Measurements from ENCODE around the gene REEP1. TPM values are rescaled to one million over a fixed set of nuclear protein-coding genes. Genes with fewer than 3 reads are reported as not detected.

REEP1 gene
- polyA plus RNA-seq, 1 donor (not counting 4 experiments of a cell fraction or from before 2014, with no cell fraction given): 0.30 TPM

- DNase-seq (ENCODE audit: low read depth, low spot score): no peak
- Histone ChIP-seq H3K36me3 (ENCODE audit: control insufficient read depth in 2 of 2, extremely low read depth in 1 of 2, insufficient read depth in 2 of 2, low read length in 2 of 2) (no peaks in the 10 kb centered on the region), H3K27ac (ENCODE audit: control insufficient read depth, insufficient read depth, low read length) (no peak overlapping the region)
Observed at GRCh38 chr2:86323273-86324021, 14.0 kb downstream of the REEP1 start.

DNA sequence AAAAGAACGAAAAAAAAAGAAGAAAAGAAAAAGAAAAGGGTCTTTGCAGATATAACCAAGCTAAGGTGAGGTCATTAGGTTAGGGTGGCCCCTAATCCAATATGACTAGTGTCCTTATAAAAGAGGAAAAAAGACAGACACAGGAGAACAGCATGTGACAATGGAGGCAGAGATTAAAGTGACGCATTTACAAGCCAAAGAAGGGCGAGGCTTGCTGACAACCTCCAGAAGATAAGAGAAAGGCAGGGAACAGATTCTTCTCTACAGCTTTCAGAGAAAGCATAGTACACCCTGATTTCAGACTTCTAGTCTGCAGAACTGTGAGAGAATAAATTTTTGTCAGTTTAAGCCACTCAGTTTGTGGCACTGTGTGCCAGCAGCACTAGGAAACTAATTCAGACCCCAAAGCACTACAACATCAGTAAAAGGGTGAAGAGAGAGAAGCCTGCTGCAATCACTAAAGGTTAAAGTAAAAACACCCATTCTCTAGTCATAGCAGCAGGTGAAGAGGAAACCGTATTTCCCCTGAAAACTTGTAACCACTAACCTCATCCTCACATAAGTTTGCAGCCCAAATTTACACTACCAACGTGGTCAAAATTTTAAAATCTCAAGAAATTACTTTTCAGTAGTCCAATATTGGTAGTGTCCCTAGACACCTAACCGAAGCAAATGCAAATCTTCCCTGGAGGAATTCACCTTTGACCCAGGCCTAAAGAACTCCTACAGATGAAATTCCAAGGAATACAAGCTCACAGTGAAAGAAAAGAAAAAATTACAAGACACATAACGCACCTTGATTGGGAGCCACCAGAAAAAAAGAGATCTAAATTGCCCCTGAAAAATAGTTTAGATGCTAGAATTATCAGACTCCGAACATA lies 17.5 kb downstream of the REEP1 start:
- H3K9me3 ChIP-seq (ENCODE audit: control insufficient read depth, low read depth, low read length): no peaks in the 10 kb centered on the region
- FAIRE-seq (no peak), DNase-seq (ENCODE audit: low read depth, low spot score) (no peak)
- H3K4me1 ChIP-seq (ENCODE audit: control insufficient read depth, extremely low read depth, insufficient read depth, low read length): no peaks in the 10 kb centered on the region
- H3K4me3 ChIP-seq (ENCODE audit: control insufficient read depth in 2 of 3, extremely low read depth in 1 of 3, insufficient read depth in 2 of 3, low read depth in 1 of 3, low read length in 3 of 3): no peak overlapping the region
- TF ChIP-seq, protein P1, sequence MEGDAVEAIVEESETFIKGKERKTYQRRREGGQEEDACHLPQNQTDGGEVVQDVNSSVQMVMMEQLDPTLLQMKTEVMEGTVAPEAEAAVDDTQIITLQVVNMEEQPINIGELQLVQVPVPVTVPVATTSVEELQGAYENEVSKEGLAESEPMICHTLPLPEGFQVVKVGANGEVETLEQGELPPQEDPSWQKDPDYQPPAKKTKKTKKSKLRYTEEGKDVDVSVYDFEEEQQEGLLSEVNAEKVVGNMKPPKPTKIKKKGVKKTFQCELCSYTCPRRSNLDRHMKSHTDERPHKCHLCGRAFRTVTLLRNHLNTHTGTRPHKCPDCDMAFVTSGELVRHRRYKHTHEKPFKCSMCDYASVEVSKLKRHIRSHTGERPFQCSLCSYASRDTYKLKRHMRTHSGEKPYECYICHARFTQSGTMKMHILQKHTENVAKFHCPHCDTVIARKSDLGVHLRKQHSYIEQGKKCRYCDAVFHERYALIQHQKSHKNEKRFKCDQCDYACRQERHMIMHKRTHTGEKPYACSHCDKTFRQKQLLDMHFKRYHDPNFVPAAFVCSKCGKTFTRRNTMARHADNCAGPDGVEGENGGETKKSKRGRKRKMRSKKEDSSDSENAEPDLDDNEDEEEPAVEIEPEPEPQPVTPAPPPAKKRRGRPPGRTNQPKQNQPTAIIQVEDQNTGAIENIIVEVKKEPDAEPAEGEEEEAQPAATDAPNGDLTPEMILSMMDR (optimal IDR thresholded peaks at IDR 0.05 in 1 of 3, IDR thresholded peaks at IDR 0.05 in 1 of 3, conservative IDR thresholded peaks at IDR 0.05 in 1 of 3; ENCODE audit: extremely low read depth in 1 of 3, insufficient read depth in 2 of 3, low read length in 3 of 3): no peak
- TF ChIP-seq EZH2 (IDR thresholded peaks at IDR 0.05; ENCODE audit: low read length): no peak
- peaks cover 4% of the 10 kb centered on the region for H3K27me3 ChIP-seq (ENCODE audit: control insufficient read depth, extremely low read depth, insufficient read depth, low read length)
- no peak overlapping the region for H3K9ac ChIP-seq (ENCODE audit: control insufficient read depth, extremely low read depth, insufficient read depth, low read length)
- H3K9me1 ChIP-seq (ENCODE audit: control insufficient read depth, extremely low read depth, insufficient read depth, low read length): no peaks in the 10 kb centered on the region
- H4K20me1 ChIP-seq (ENCODE audit: control insufficient read depth, extremely low read depth, insufficient read depth, low read length): no peaks in the 10 kb centered on the region
- no peaks in the 10 kb centered on the region for H3K79me2 ChIP-seq (ENCODE audit: control insufficient read depth, insufficient read depth, low read length)
- H3K36me3 ChIP-seq (ENCODE audit: control insufficient read depth in 2 of 2, extremely low read depth in 1 of 2, insufficient read depth in 2 of 2, low read length in 2 of 2): no peaks in the 10 kb centered on the region
- no peak overlapping the region for H3K4me2 ChIP-seq (ENCODE audit: control insufficient read depth, extremely low read depth, insufficient read depth, low read depth, low read length)
- dilution Hi-C loops (cut with MboI; ENCODE audit: extremely low pct_ligation_motif_present, low sequenced_read_pairs): no loop called here
- no peak overlapping the region for H3K27ac ChIP-seq (ENCODE audit: control insufficient read depth, insufficient read depth, low read length)
- H2AFZ ChIP-seq (ENCODE audit: control insufficient read depth, low read length): no peak overlapping the region

More at GRCh38 chr2:86323273-86324021, 14.0 kb downstream of the REEP1 start:
- no peaks in the 10 kb centered on the region for H3K4me1 ChIP-seq (ENCODE audit: control insufficient read depth, extremely low read depth, insufficient read depth, low read length)
- no peak for FAIRE-seq
- no peak overlapping the region for H3K9ac ChIP-seq (ENCODE audit: control insufficient read depth, extremely low read depth, insufficient read depth, low read length)
- H3K79me2 ChIP-seq (ENCODE audit: control insufficient read depth, insufficient read depth, low read length): no peaks in the 10 kb centered on the region
- H3K9me1 ChIP-seq (ENCODE audit: control insufficient read depth, extremely low read depth, insufficient read depth, low read length): no peaks in the 10 kb centered on the region
- TF ChIP-seq, protein P1 (optimal IDR thresholded peaks at IDR 0.05 in 1 of 3, IDR thresholded peaks at IDR 0.05 in 1 of 3, conservative IDR thresholded peaks at IDR 0.05 in 1 of 3; ENCODE audit: extremely low read depth in 1 of 3, insufficient read depth in 2 of 3, low read length in 3 of 3): no peak
- TF ChIP-seq EZH2 (IDR thresholded peaks at IDR 0.05; ENCODE audit: low read length): no peak
- no peaks in the 10 kb centered on the region for H3K9me3 ChIP-seq (ENCODE audit: control insufficient read depth, low read depth, low read length)
- H3K4me3 ChIP-seq (ENCODE audit: control insufficient read depth in 2 of 3, extremely low read depth in 1 of 3, insufficient read depth in 2 of 3, low read depth in 1 of 3, low read length in 3 of 3): no peak overlapping the region
- peaks cover 4% of the 10 kb centered on the region for H3K27me3 ChIP-seq (ENCODE audit: control insufficient read depth, extremely low read depth, insufficient read depth, low read length)
- no peak overlapping the region for H2AFZ ChIP-seq (ENCODE audit: control insufficient read depth, low read length)
- H3K4me2 ChIP-seq (ENCODE audit: control insufficient read depth, extremely low read depth, insufficient read depth, low read depth, low read length): no peak overlapping the region
- dilution Hi-C loops (cut with MboI; ENCODE audit: extremely low pct_ligation_motif_present, low sequenced_read_pairs): no loop called here
- no peaks in the 10 kb centered on the region for H4K20me1 ChIP-seq (ENCODE audit: control insufficient read depth, extremely low read depth, insufficient read depth, low read length)

Data from keratinocyte (primary cell).